ENCODE data around the gene CUL4A.
A peak's percentile ranks its signal among the peaks of the same experiment; 100 is the strongest.
"Not testable (repeated sequence)": the region's sequence is repeated elsewhere in the genome, so short reads cannot be mapped to it uniquely, and the experiment has no call there.

Gene CUL4A

DNA sequence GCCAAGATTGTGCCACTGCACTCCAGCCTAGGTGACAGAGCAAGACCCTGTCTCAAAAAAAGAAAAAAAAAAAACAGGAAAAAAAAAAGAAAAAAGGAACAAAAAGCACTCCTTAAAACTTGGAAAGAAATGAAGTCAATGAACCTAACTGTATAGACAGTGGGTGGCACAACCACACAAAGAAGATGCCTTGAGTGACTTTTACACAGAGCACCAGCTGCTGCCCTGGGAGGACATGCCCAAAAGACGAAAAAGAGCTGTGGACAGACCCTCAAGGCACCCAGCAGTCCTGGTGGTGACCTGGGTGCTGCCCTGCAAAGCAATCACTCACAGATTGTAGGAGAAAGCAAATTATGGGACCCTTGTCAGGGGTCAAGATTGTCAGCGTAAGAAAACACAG, 81.7 kb downstream of the CUL4A start:
- DNase-seq (ENCODE audit: low read depth) = no peak

DNA sequence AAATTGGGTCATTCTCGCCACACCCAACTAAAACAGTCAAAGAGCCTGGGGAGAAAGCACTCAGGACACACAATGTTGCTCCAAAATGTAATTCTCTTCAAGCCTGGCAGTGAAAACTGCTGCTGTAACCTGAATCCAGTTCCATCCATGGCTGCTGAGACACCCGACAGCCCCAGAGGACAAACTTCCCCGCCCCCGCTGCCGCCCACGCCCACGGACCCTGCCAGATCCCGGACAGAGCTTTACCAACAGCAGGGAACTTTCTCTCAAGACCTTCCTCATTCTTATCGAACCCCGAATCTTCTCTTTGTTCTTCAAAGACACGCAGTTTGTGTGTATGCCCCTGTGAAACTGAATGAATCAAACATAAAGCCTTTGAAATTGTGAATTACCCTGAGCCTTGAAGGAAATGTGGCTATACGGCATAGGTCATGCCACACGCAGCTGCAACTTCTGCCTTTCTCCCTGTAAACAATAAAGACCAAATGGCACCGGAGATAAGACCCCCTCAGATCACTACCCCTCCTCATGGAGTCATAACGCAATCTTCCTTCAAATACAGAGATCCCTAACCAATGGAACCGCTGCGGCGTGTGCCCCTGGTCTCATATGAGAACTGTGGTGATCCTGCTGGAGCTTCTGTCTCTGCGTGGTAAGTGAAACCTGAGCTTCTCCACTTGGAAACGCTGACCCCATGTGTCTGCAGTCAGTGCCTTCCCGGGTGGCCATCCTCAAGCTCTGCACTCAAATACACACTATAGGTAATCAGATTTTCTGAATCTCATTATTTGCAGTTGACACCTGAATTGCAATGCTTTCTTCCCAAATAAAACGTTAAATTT, 82.8 kb downstream of the CUL4A start:
- peak; percentile 32 for DNase-seq (ENCODE audit: low read depth)

DNA sequence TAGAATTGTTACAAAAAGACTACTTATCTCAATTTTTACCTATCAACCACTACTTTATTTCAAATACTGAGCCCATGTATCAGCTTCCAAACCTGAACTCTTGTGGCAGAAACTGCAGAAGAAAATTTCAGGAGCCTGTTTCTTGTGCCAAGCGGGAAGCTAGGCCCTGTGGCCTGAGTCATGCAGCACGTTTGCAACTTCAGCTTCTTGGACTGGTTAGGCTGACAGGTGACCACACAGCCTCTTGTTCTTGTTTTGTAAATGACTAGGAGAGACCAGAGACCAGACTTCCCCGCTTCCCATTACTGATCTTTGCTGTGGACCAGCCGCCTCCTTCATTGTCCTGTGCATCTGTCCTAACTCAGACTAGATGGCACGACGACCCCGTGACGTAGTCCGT, 84.3 kb downstream of the CUL4A start:
- DNase-seq (ENCODE audit: low read depth) = no peak

DNA sequence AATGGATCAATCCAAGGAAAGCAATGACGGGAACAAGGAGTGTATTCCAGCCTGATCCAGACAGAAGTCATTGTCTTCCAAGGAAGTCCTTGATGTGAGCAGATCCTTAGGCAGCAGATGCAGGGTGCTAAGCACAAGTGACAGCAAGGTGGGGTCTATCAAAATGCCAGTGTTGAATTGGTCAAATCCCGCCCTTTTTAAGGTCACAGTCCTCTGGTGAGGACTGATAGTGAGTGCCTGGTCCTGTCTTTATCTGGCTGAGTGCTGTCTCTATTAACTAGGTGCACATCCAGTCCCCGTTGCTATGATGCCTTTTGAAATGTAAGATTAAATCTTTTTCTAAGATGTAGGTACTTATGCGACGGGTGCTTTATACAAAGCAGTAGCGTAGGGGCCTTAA, 86.4 kb downstream of the CUL4A start:
- no peak for DNase-seq (ENCODE audit: low read depth)

DNA sequence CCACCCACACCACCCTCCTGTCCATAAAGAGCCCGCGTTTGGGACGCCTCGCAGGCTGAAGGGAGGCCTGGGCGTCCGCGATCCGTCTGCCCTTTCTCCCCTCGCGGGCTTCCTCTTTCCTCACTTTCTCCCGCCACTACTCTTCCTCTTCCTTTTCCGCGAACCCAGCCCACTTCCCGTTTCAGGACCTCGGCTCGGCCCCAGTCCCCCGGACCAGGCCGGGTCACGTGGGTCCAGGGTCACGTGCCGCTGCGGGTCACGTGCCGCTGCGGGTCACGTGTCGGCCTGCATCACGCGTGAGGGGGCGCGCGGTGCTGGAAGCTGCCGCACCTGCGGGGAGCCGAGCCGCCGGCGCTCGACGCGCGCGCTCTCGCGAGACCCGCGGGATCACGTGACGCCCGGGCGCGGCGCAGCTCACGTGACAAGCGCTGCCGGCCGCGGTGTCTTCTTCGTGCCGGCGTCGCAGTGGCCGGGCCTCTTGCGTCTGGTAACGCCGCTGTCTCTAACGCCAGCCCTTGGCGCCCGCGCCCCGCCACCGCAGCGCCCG, 87.5 kb downstream of the CUL4A start, which contains the start of gene LAMP1:
Gene LAMP1, plus strand, starts transcription at position 417 of the 547 bp plus-strand sequence. CDS start 196 bp downstream, outside the sequence.
- DNase-seq (ENCODE audit: low read depth) = peak; percentile 97

DNA sequence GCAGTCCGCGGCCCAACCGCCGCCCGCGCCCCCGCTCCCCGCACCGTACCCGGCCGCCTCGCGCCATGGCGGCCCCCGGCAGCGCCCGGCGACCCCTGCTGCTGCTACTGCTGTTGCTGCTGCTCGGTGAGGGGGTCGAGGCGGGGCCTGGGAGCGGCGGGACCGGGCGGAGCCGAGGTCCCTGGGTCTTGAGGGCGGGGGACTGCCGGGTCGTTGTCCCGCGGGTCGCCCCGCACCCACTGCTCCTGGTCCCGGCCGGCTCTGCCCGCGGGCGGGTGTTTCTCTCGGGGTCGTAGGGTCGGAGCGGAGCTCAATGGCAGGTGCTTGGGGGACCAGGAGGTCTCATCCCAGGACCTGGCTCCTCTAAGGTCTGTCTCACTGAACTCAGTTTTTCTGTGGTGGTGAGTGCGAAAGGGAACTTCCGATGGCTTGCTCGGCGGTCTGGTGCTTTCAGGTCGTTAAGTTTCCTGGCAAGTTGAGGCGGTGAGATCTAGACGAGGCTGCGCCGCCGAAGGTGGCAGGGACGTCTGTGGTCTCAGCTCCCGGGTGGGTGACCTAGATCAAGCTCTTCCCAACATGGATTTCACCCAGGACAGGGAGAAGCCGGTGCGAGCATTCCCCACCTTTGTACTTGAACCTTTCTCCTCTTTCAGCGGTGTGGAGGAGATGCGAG, 88.1 kb downstream of the CUL4A start:
- peak; percentile 49 for DNase-seq (ENCODE audit: low read depth)

DNA sequence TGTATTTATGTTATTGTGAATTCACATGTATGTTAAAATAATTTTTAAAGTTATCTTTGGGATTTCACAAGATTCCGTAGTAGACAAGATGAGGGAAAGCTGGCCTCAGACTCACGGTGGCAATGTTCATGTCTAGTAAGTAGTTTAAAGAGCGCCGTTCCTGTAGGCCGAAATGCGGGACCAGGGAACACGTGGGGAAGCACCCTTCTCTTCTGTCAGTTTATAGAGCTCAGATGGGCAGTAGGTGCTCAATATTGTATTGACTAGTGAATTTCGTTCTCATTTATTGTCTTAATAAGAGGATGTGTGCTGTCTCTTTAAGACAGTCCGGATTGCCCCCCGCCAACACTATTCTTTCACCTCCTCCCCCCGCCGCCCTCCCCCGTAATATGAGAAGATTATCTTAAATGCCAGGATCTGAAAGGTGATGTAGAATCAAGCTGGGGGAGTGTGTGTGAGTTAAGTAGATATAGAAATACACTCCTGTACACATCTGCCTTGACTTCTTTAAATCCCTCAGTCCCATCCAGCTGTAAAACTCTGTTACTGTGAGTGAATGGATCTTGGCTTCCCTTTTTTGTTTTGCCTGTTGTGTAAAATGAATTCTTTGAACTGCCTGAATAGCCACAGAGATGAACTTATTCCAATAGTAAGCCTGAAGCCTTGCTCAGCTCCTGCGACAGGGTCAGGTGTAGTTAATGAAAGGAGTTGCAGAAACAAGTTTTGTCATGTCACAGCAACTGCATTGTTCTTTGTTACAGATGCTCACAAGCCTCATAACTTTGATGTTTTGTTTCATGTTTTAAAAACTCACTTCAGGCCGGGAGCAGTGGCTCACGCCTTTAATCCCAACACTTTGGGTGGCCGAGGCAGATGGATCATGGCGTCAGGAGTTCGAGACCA, 88.9 kb downstream of the CUL4A start:
- DNase-seq (ENCODE audit: low read depth) = peak; percentile 23

DNA sequence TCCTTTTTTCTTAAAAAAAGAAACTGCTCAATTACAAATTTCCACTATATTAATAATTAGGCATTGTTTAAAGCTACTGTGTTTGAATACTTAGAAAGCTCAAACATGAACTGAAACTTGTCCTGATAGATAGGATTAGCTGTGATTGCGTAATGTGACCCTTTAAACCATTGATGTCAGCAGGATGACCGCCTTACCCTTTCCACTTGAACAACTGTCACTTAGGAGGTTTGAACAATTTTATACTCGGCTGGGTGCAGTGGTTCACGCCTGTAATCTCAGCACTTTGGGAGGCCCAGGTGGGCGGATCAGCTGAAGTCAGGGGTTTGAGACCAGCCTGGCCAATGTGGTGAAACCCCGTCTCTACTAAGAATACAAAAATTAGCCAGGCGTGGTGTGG, 90.5 kb downstream of the CUL4A start:
- DNase-seq (ENCODE audit: low read depth) = peak; percentile 21

DNA sequence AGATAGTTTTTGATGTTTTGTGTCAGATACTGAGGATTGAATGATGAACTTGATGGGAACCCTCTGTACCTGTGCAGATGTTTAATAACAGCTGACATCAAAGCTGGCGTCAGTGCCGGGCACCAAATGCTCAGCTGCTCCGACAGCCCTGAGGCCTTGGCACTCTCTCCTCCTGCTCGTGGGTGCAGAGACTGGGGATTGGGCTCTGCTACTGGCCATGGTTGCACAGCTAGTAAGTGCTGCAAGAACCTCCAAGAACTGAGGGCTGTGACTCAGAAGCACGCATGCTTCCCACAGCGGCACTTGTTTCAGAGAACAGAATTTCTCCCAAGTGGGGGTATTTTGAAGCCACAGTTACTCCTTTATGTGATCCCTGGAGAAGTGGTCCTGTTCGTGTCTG, 93.6 kb downstream of the CUL4A start:
- DNase-seq (ENCODE audit: low read depth) = no peak

DNA sequence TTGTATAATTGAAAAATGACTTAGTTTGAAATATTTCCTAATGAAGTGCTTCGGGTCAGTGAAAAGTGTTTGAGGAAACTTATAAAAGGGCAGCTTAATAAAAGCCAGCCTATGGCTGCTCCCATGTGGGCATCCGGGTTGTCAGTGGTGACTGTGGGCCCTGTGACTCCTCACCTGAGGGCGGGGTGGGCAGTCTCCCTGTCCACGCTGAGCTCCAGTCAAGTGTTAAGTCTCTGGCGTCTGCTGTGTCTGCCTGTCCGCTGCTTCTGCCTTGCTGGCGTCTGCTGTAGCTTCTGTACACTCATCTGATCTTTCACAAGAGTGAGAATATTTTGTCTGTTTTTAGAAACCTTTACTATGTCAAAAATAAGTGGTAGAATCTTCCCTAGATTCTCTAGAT, 94.7 kb downstream of the CUL4A start:
- DNase-seq (ENCODE audit: low read depth) = no peak

DNA sequence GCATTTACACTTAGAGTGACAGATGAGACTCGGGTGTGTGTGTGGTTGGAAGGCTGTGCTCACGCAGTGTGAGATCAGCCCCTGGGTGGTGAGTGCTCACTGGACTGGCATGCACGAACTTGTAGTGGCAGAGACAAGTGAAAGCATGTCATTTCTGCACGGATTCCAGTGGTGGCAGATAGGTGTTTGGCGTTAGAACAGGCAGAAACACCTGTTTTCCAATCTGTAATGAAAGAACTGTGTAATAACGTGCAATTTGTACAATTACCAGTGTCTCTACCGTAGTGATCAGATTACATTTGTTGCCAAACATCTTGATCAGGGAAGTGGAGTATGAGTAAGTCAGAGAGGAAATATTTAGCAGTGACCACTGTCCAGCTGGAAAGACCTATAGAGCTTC, 95.8 kb downstream of the CUL4A start:
- peak; percentile 69 for DNase-seq (ENCODE audit: low read depth)

DNA sequence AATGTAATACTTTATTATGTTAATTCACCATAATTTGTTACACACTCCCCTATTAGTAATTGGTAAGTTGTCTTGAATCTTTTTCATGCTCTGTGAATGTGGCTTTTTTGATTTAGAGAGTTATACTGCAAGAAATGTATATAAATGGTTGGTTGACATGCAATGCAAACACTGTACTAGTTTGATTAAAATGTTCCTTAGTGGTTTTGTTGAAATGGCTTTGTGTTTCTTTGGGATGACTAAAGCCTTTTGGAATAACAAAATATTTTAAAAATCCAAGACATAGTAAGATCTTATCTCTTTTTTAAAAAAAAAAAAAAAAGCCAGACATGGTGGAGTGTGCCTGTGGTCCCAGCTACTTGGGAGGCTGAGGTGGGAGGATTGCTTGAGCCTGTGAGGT, 98.1 kb downstream of the CUL4A start:
- no peak for DNase-seq (ENCODE audit: low read depth)

DNA sequence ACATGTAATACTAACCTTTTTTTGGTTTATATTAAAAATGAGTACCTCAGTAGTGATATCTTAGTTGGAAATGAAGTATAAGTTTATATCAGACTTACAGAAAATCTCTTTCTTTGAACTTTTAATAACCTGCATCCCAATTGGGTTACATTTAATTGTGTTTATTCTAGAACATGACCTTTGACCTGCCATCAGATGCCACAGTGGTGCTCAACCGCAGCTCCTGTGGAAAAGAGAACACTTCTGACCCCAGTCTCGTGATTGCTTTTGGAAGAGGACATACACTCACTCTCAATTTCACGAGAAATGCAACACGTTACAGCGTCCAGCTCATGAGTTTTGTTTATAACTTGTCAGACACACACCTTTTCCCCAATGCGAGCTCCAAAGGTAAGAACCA, 100.1 kb downstream of the CUL4A start:
- DNase-seq (ENCODE audit: low read depth) = no peak

DNA sequence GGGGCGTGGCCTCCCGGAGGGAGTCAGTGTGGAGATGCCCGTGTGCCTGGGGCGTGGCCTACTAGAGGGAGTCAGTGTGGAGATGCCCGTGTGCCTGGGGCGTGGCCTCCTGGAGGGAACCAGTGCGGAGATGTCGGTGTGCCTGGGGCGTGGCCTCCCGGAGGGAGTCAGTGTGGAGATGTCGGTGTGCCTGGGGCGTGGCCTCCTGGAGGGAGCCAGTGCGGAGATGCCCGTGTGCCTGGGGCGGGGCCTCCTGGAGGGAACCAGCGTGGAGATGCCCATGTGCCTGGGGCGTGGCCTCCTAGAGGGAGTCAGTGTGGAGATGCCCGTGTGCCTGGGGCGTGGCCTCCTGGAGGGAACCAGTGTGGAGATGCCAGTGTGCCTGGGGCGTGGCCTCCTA, 104.7 kb downstream of the CUL4A start:
- not testable (repeated sequence) for DNase-seq (ENCODE audit: low read depth)

DNA sequence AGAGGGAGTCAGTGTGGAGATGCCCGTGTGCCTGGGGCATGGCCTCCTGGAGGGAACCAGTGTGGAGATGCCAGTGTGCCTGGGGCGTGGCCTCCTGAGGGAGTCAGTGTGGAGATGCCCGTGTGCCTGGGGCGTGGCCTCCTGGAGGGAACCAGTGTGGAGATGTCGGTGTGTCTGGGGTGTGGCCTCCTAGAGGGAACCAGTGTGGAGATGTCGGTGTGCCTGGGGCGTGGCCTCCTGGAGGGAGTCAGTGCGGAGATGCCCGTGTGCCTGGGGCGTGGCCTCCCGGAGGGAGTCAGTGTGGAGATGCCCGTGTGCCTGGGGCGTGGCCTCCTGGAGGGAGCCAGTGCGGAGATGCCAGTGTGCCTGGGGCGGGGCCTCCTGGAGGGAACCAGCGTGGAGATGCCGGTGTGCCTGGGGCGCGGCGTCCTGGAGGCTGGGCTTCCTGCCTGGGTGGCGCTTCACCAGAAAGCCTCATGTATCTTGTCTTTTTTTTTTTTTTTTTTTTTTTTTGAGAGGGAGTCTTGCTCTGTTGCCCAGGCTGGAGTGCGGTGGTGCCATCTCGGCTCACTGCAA, 105.6 kb downstream of the CUL4A start:
- DNase-seq (ENCODE audit: low read depth) = not testable (repeated sequence)

DNA sequence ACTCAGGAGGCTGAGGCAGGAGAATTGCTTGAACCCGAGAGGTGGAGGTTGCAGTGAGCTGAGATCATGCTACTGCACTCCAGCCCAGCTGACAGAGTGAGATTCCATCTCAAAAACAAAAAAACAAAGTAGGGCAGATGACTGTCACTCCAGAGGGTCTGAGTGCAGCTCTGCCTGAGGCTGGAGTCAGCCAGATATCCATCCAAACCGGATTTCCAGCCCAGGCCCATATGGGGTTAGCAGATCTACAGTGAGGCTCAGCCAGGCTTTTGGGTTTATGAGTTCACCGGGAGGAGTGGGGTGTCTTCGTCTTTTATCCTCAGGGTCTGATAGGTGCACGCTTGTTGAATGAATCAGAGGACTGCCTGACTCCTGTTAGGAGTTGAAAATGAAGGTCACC, 106.6 kb downstream of the CUL4A start:
- no peak for DNase-seq (ENCODE audit: low read depth)
